ENCODE results near the gene WIZ.
"Not testable (repeated sequence)": the region's sequence is repeated elsewhere in the genome, so short reads cannot be mapped to it uniquely, and the experiment has no call there.

WIZ gene

GRCh38 chr19:15396436-15396835, 53.3 kb downstream of the WIZ start:
- TF ChIP-seq TAF1 (IDR thresholded peaks at IDR 0.05; ENCODE audit: borderline replicate concordance, low read depth, low read length): no peak
- TF ChIP-seq POLR2A (IDR thresholded peaks at IDR 0.05; ENCODE audit: low read depth, low read length): no peak
- no peak for TF ChIP-seq POLR2AphosphoS5 (IDR thresholded peaks at IDR 0.05; ENCODE audit: low read depth, low read length)
- no peak for DNase-seq (ENCODE audit: insufficient read length)
- no peak for FAIRE-seq

- not testable (repeated sequence) for DNase-seq (ENCODE audit: insufficient read length); FAIRE-seq
These were observed 54.5 kb downstream of the WIZ start for GRCh38 chr19:15395251-15395650.

GRCh38 chr19:15394426-15394825, 55.3 kb downstream of the WIZ start:
- TF ChIP-seq POLR2AphosphoS5 (IDR thresholded peaks at IDR 0.05; ENCODE audit: low read depth, low read length) (no peak), POLR2A (IDR thresholded peaks at IDR 0.05; ENCODE audit: low read depth, low read length) (no peak), TAF1 (IDR thresholded peaks at IDR 0.05; ENCODE audit: borderline replicate concordance, low read depth, low read length) (no peak)
- DNase-seq (ENCODE audit: insufficient read length): no peak
- no peak for FAIRE-seq

- FAIRE-seq: peak; percentile 27
- TF ChIP-seq POLR2AphosphoS5 (IDR thresholded peaks at IDR 0.05; ENCODE audit: low read depth, low read length) (no peak), POLR2A (IDR thresholded peaks at IDR 0.05; ENCODE audit: low read depth, low read length) (no peak), TAF1 (IDR thresholded peaks at IDR 0.05; ENCODE audit: borderline replicate concordance, low read depth, low read length) (no peak)
- no peak for DNase-seq (ENCODE audit: insufficient read length)
These were observed 55.8 kb downstream of the WIZ start for GRCh38 chr19:15393963-15394362.

- no peak for TF ChIP-seq TAF1 (IDR thresholded peaks at IDR 0.05; ENCODE audit: borderline replicate concordance, low read depth, low read length)
- TF ChIP-seq POLR2AphosphoS5 (IDR thresholded peaks at IDR 0.05; ENCODE audit: low read depth, low read length): no peak
- no peak for TF ChIP-seq POLR2A (IDR thresholded peaks at IDR 0.05; ENCODE audit: low read depth, low read length)
- FAIRE-seq: no peak
- no peak for DNase-seq (ENCODE audit: insufficient read length)
These were observed 58.9 kb downstream of the WIZ start for GRCh38 chr19:15390814-15391213.

GRCh38 chr19:15381864-15382263, 67.9 kb downstream of the WIZ start:
- DNase-seq (ENCODE audit: insufficient read length) (no peak), FAIRE-seq (no peak)
- no peak for TF ChIP-seq TAF1 (IDR thresholded peaks at IDR 0.05; ENCODE audit: borderline replicate concordance, low read depth, low read length)
- no peak for TF ChIP-seq POLR2A (IDR thresholded peaks at IDR 0.05; ENCODE audit: low read depth, low read length)

GRCh38 chr19:15381429-15381828, 68.3 kb downstream of the WIZ start:
- FAIRE-seq (no peak), DNase-seq (ENCODE audit: insufficient read length) (no peak)
- TF ChIP-seq TAF1 (IDR thresholded peaks at IDR 0.05; ENCODE audit: borderline replicate concordance, low read depth, low read length): no peak
- no peak for TF ChIP-seq POLR2A (IDR thresholded peaks at IDR 0.05; ENCODE audit: low read depth, low read length)
- TF ChIP-seq POLR2AphosphoS5 (IDR thresholded peaks at IDR 0.05; ENCODE audit: low read depth, low read length): no peak

- FAIRE-seq (no peak), DNase-seq (ENCODE audit: insufficient read length) (no peak)
- TF ChIP-seq POLR2A (IDR thresholded peaks at IDR 0.05; ENCODE audit: low read depth, low read length): no peak
- no peak for TF ChIP-seq POLR2AphosphoS5 (IDR thresholded peaks at IDR 0.05; ENCODE audit: low read depth, low read length)
- TF ChIP-seq TAF1 (IDR thresholded peaks at IDR 0.05; ENCODE audit: borderline replicate concordance, low read depth, low read length): no peak
These were observed 69.6 kb downstream of the WIZ start for GRCh38 chr19:15379999-15380647.

- TF ChIP-seq POLR2AphosphoS5 (IDR thresholded peaks at IDR 0.05; ENCODE audit: low read depth, low read length) (peak; percentile 94), POLR2A (IDR thresholded peaks at IDR 0.05; ENCODE audit: low read depth, low read length) (peak; percentile 85), TAF1 (IDR thresholded peaks at IDR 0.05; ENCODE audit: borderline replicate concordance, low read depth, low read length) (peak; percentile 39; the same call in 1 of the 2 replicates)
- DNase-seq (ENCODE audit: insufficient read length) (peak; percentile 97), FAIRE-seq (peak; percentile 96)
These were observed 70.4 kb downstream of the WIZ start, which contains the start of gene AKAP8 for GRCh38 chr19:15379083-15379998. AKAP8 (minus strand) TSS chr19:15379787; CDS start chr19:15379731, 56 bp downstream.

GRCh38 chr19:15378534-15379082, 71.1 kb downstream of the WIZ start:
- TF ChIP-seq TAF1 (IDR thresholded peaks at IDR 0.05; ENCODE audit: borderline replicate concordance, low read depth, low read length) (0 out of 2 replicates have a peak, but pooled peaks have one; percentile 33), POLR2A (IDR thresholded peaks at IDR 0.05; ENCODE audit: low read depth, low read length) (0 out of 2 replicates have a peak, but pooled peaks have one; percentile 17), POLR2AphosphoS5 (IDR thresholded peaks at IDR 0.05; ENCODE audit: low read depth, low read length) (no peak)
- peak; percentile 78 for FAIRE-seq
- DNase-seq (ENCODE audit: insufficient read length): no peak

GRCh38 chr19:15374796-15375440, 74.8 kb downstream of the WIZ start:
- TF ChIP-seq POLR2A (IDR thresholded peaks at IDR 0.05; ENCODE audit: low read depth, low read length) (no peak), TAF1 (IDR thresholded peaks at IDR 0.05; ENCODE audit: borderline replicate concordance, low read depth, low read length) (no peak), POLR2AphosphoS5 (IDR thresholded peaks at IDR 0.05; ENCODE audit: low read depth, low read length) (no peak)
- no peak for FAIRE-seq
- DNase-seq (ENCODE audit: insufficient read length): no peak
